Kidney epithelial cell (primary cell): ENCODE results near the gene ZNF560. TPM values are rescaled to one million over a fixed set of nuclear protein-coding genes. Genes with fewer than 3 reads are reported as not detected.

ENCODE experiments used
- DNase-seq: peaks from one replicate; pipeline ENCODE4 v3.0.0-alpha.2; 2010; ENCODE audit warnings: low read depth
- H3K27me3 ChIP-seq: 2 replicates; pipeline ENCODE4 v1.6.0; 2011; ENCODE audit warnings: low read length; ENCODE audit not compliant: control insufficient read depth, insufficient read depth
- H3K36me3 ChIP-seq: 2 replicates; pipeline ENCODE4 v1.5.1; 2011; ENCODE audit warnings: low read length; ENCODE audit not compliant: control insufficient read depth, insufficient read depth
- H3K4me3 ChIP-seq: 2 replicates; pipeline ENCODE4 v1.5.1; 2011; ENCODE audit warnings: low read depth, mild to moderate bottlenecking, control low read depth, low read length
- CTCF ChIP-seq: IDR thresholded peaks from 2 replicates; pipeline ENCODE4 v1.5.1; 2011; ENCODE audit warnings: mild to moderate bottlenecking, moderate library complexity, low read length, control low read depth, inconsistent platforms; ENCODE audit not compliant: insufficient read depth, poor library complexity, severe bottlenecking
- total RNA-seq: library from RNA; depleted of rRNA; stranded (reverse); fragments of >200 nt; gene quantifications from 2 replicates; pipeline ENCODE4 v1.2.3, GENCODE V29; 2015

ZNF560 gene
- total RNA-seq, 1 donor from 2014 or later = 0.33 TPM

DNA sequence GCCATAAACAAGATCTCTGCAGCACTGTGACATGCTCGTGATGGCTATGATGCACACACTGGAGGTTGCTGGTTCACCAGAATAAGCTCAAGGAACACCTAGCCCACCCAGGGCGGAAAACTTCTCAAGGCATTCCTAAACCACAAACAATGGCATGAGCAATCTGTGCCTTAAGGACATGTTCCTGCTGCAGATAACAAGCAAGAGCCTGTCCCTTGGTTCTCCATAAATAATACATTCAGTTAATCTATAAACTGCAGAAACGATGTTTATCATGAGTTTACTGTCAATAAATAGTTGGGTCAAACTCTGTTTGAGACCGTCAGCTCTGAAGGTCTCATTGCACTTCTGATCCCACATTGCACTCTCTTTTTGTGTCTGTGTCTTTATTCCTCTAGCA, 44.5 kb downstream of the ZNF560 start:
- no peak for TF ChIP-seq CTCF
- no peak overlapping the region for H3K4me3 ChIP-seq
- H3K36me3 ChIP-seq = no peaks in the 10 kb centered on the region
- no peak for DNase-seq
- no peaks in the 10 kb centered on the region for H3K27me3 ChIP-seq

DNA sequence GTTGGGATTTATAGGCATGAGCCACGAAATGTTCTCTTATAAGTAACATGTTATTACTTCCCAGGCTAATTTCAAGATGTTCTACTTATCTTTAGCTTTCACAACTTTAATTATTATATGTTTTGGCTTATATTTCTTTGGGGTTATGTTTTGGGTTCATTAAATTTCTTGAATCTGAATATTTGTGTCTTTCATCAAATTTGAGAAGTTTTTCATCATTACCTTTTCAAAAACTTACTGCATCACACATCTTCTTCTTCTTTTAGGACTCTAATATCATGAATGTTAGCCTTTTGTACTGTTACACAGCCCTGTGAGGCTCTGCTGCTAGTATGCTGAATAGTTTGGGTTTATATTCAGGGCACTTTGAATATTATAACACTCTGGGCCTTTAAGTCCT, 53.4 kb downstream of the ZNF560 start:
- H3K4me3 ChIP-seq = no peak overlapping the region
- DNase-seq = no peak
- no peak for TF ChIP-seq CTCF
- no peaks in the 10 kb centered on the region for H3K36me3 ChIP-seq
- H3K27me3 ChIP-seq = no peaks in the 10 kb centered on the region

DNA sequence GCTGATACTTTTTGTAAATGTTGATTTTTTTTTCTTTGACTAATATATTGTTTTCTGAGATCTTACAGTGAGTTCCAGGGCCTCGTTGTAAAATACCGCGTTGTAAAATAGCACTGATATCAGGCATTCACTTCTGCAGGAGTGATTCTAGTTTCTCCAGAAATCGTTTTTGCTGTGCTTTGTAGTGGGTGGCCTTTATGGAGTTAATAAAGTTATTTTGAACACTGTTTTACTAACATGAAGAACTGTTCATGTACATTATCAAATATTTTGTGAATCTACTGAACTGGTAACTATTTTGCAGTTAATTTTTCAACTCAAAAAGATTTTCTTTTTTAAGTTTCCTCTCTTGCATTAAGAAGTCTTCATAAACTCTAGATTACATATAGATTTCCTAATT, 62.1 kb downstream of the ZNF560 start:
- TF ChIP-seq CTCF = no peak
- Histone ChIP-seq H3K4me3 (no peak overlapping the region), H3K27me3 (no peaks in the 10 kb centered on the region)

GRCh38 chr19:9435279-9436268, 62.8 kb downstream of the ZNF560 start, which contains the start of gene ZNF266:
Gene ZNF266 (minus strand): TSS chr19:9435573. CDS start chr19:9420089, 15,484 bp downstream.
- peak; percentile 60 for DNase-seq
- no peaks in the 10 kb centered on the region for H3K27me3 ChIP-seq
- H3K4me3 ChIP-seq = peak within 1 kb of the TSS; percentile 94
- peak; percentile 64 for TF ChIP-seq CTCF
- peaks cover 1% of the 10 kb centered on the region for H3K36me3 ChIP-seq

More for the DNA sequence above, 62.1 kb downstream of the ZNF560 start:
- no peak for DNase-seq
- H3K36me3 ChIP-seq = no peaks in the 10 kb centered on the region

DNA sequence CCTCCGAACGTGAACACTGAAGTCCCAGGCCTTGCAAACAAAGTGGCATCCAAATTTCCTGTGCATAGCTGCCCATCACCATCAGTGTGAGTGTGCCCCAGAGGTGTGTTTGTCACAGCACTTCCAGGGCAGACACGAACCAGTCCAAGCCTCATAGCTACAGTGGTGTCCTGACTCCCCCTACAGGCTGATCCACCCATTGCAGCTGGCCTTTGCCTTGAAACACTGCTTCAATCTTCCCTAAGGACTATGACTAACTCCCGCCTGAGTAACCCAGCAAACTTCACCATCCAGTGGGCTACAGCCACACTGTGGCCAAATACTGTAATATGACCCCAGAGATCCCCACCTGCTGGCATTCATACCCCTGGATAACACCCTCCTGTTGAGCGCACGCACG, 66.9 kb downstream of the ZNF560 start:
- DNase-seq = no peak
- Histone ChIP-seq H3K27me3 (no peaks in the 10 kb centered on the region), H3K36me3 (peaks cover 1% of the 10 kb centered on the region), H3K4me3 (no peak overlapping the region)
- peak; percentile 6 for TF ChIP-seq CTCF
